H1 (cell line): ENCODE results near the gene CD300LF. TPM values are rescaled to one million over a fixed set of nuclear protein-coding genes. Genes with fewer than 3 reads are reported as not detected.

Experiments
- BRCA1 ChIP-seq: IDR thresholded peaks from 2 replicates; pipeline ENCODE4 v1.6.1; 2012; ENCODE audit warnings: low read depth, low read length, improper control_type of control experiment
- HDAC6 ChIP-seq: IDR thresholded peaks from one replicate; pipeline ENCODE4 v1.7.1; 2012; ENCODE audit warnings: low read depth, mild to moderate bottlenecking, inconsistent platforms, low read length, moderate library complexity
- JUN ChIP-seq: IDR thresholded peaks from 2 replicates; pipeline ENCODE4 v1.6.1; 2011; ENCODE audit warnings: low read depth, mild to moderate bottlenecking, improper control_type of control experiment, low read length
- MAFK ChIP-seq: IDR thresholded peaks from 2 replicates; pipeline ENCODE4 v1.6.1; 2012; ENCODE audit warnings: low read depth, mild to moderate bottlenecking, improper control_type of control experiment, low read length
- RXRA ChIP-seq: IDR thresholded peaks from 2 replicates; pipeline ENCODE4 v1.6.1; 2011; ENCODE audit warnings: low read depth, mild to moderate bottlenecking, low read length, moderate library complexity; ENCODE audit not compliant: insufficient read depth
- SIN3A ChIP-seq, 2 experiments: IDR thresholded peaks in 1 of 2; conservative IDR thresholded peaks in 1 of 2; 2 replicates each; pipeline ENCODE4 v1.6.1; 2011 to 2012; ENCODE audit warnings: low read length in 2 of 2, improper control_type of control experiment in 1 of 2, low read depth in 1 of 2, mild to moderate bottlenecking in 1 of 2
- polyA plus RNA-seq, 7 experiments: library from polyadenylated mRNA; depleted of rRNA in 3 of 7; stranded (reverse) in 5 of 7; unstranded in 2 of 7; fragments of >200 nt in 5 of 7; fragments of 200-250 nt in 2 of 7; gene quantifications; 1 replicate in 5 of 7; 2 replicates in 1 of 7; 4 replicates in 1 of 7; pipeline versions ENCODE4 v1.2.1 to v1.2.3, GENCODE V29; 2011 to 2013; ENCODE audit warnings: missing spikeins in 2 of 7, mixed read lengths in 2 of 7
- total RNA-seq: library from RNA; stranded (reverse); fragmentation: NEBNext Ultra II Directional; extraction: Animal tissue kit (Norgen Biotek cat#: 25700); gene quantifications from 2 replicates; pipeline ENCODE4 v1.2.1, GENCODE V29; 2021

The CD300LF gene
- total and polyA plus RNA-seq, 2 of the 8 experiments (the other 6 are each of a cell fraction or from before 2014, with no cell fraction given) = not detected

DNA sequence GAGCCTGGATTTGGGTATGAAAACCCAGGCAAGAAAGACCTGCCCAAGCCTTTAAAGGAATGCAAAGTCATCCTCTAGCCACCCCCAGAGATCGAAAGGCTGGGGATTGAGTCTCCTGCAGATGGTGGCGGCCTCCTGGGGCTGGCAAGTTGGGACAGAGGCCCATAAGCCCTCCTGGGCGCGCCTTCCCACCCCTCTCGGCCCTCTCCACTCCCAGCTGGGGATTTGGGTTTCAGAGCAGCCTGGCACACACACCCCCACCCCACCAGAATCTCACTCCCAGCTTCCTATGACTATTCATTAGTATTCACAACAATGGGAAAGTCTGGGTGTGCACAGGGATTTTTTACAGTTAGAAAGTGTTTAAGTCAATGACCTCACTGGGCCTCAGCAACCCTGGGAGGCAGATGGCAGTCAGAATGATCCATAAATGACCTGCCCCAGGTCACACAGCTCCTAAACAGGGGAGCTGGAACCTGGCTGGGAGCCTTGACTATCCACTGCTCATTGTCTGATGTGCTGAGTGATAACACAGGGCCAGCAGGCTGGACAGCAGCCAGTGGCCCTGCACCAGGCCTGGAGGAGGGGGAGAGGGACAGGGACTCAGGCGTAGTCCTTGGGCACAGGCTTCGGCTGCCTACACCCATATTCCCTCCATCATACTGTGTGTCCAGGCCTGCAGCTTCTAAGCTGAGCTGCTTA lies 47.8 kb upstream of the CD300LF start (continued):
- TF ChIP-seq RXRA (no peak), BRCA1 (no peak), SIN3A (conservative IDR thresholded peaks at IDR 0.05 in 1 of 2, IDR thresholded peaks at IDR 0.05 in 1 of 2; ENCODE audit: low read depth in 1 of 2, low read length in 2 of 2) (0 out of 4 replicates have a peak, but pooled peaks of 1 of the 2 experiments have one; percentile 35), HDAC6 (no peak), MAFK (peak; percentile 48; the same call in 1 of the 2 replicates), JUN (no peak)
